Measurements from ENCODE around the gene AOPEP.

The AOPEP gene

DNA sequence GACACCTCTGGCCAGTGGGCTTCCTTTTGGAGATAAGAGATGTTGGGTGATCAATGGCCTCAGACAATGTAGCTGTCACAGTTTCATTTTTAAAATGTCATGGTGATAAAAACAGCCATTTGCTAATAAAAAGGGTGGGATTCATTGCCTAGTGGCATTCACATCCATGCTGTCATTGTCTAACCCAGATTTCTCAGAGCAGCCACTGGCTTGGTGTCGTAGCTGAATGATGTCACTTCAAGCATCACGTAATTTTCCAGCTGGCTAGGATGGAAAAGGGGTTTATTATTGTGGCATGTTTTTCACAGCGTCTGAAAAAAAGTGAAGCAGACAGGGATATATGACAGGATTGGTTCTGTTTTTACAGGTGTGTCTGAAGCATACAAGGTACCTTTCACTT lies 184.7 kb downstream of the AOPEP start:
- Mint-ChIP-seq H3K36me3 (ENCODE audit: insufficient read depth) (peaks cover 1% of the 10 kb centered on the region), H3K4me1 (peaks cover 5% of the 10 kb centered on the region), H3K4me3 (no peak overlapping the region), H3K27ac (ENCODE audit: low read depth) (no peak overlapping the region), H3K9me3 (no peaks in the 10 kb centered on the region), H3K27me3 (no peaks in the 10 kb centered on the region)
- DNase-seq (ENCODE audit: low spot score in 2 of 2) (no peak), ATAC-seq (replicated peaks; ENCODE audit: extremely low read depth, poor library complexity, severe bottlenecking) (no peak)

- no peak for ATAC-seq (replicated peaks; ENCODE audit: extremely low read depth, poor library complexity, severe bottlenecking)
- no peak for DNase-seq (ENCODE audit: low spot score in 2 of 2)
- Mint-ChIP-seq H3K4me3 (no peak overlapping the region), H3K9me3 (no peaks in the 10 kb centered on the region), H3K4me1 (peaks cover 5% of the 10 kb centered on the region), H3K36me3 (ENCODE audit: insufficient read depth) (peaks cover 1% of the 10 kb centered on the region), H3K27me3 (no peaks in the 10 kb centered on the region), H3K27ac (ENCODE audit: low read depth) (no peak overlapping the region)
These were observed 185.6 kb downstream of the AOPEP start for GRCh38 chr9:94911986-94912635.

- DNase-seq (ENCODE audit: low spot score in 2 of 2) = no peak
- H3K9me3 Mint-ChIP-seq = no peaks in the 10 kb centered on the region
- H3K4me1 Mint-ChIP-seq = peaks cover 10% of the 10 kb centered on the region
- H3K36me3 Mint-ChIP-seq (ENCODE audit: insufficient read depth) = peaks cover 1% of the 10 kb centered on the region
- H3K4me3 Mint-ChIP-seq = no peak overlapping the region
- no peaks in the 10 kb centered on the region for H3K27me3 Mint-ChIP-seq
- no peak overlapping the region for H3K27ac Mint-ChIP-seq (ENCODE audit: low read depth)
- no peak for ATAC-seq (replicated peaks; ENCODE audit: extremely low read depth, poor library complexity, severe bottlenecking)
These were observed 186.3 kb downstream of the AOPEP start for GRCh38 chr9:94912700-94913249.

GRCh38 chr9:94913550-94913949 lies 187.1 kb downstream of the AOPEP start:
- Mint-ChIP-seq H3K27ac (ENCODE audit: low read depth) (no peak overlapping the region), H3K4me3 (no peak overlapping the region), H3K36me3 (ENCODE audit: insufficient read depth) (peaks cover 1% of the 10 kb centered on the region)

GRCh38 chr9:94915476-94916450 lies 189.3 kb downstream of the AOPEP start:
- ATAC-seq (replicated peaks; ENCODE audit: extremely low read depth, poor library complexity, severe bottlenecking) (no peak), DNase-seq (ENCODE audit: low spot score in 2 of 2) (no peak)
- H3K4me1 Mint-ChIP-seq = peaks cover 7% of the 10 kb centered on the region
- H3K27ac Mint-ChIP-seq (ENCODE audit: low read depth) = peak overlapping the region; percentile 50
- no peaks in the 10 kb centered on the region for H3K9me3 Mint-ChIP-seq
- no peaks in the 10 kb centered on the region for H3K36me3 Mint-ChIP-seq (ENCODE audit: insufficient read depth)
- no peak overlapping the region for H3K4me3 Mint-ChIP-seq
- H3K27me3 Mint-ChIP-seq = no peaks in the 10 kb centered on the region

More at GRCh38 chr9:94913550-94913949, 187.1 kb downstream of the AOPEP start:
- H3K27me3 Mint-ChIP-seq = no peaks in the 10 kb centered on the region
- H3K4me1 Mint-ChIP-seq = peaks cover 12% of the 10 kb centered on the region
- ATAC-seq (replicated peaks; ENCODE audit: extremely low read depth, poor library complexity, severe bottlenecking) (no peak), DNase-seq (ENCODE audit: low spot score in 2 of 2) (no peak)
- no peaks in the 10 kb centered on the region for H3K9me3 Mint-ChIP-seq

DNA sequence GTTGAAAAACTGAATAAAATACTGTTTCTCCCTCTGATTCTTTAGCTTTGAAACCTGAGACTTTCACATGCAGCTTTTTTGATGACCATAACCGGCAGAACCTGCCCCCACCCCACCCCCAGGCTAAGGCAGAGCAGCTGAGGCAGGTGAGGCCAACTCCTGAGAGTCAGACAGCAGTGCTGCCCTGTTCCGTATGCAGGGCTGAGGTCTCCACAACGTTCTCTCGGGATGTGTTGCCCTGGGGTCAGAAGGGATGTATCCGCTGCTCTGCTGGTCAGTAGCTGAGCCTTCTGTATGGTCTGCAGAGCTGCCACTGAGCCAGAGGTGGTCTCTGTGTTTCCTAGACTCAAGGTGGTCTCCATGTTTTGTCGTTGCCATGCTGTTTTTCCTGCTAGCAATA lies 190.5 kb downstream of the AOPEP start:
- Mint-ChIP-seq H3K4me3 (no peak overlapping the region), H3K4me1 (peaks cover 7% of the 10 kb centered on the region), H3K27ac (ENCODE audit: low read depth) (no peak overlapping the region), H3K27me3 (no peaks in the 10 kb centered on the region), H3K36me3 (ENCODE audit: insufficient read depth) (no peaks in the 10 kb centered on the region), H3K9me3 (no peaks in the 10 kb centered on the region)
- ATAC-seq (replicated peaks; ENCODE audit: extremely low read depth, poor library complexity, severe bottlenecking) = no peak
- no peak for DNase-seq (ENCODE audit: low spot score in 2 of 2)

GRCh38 chr9:94918038-94918753 lies 191.7 kb downstream of the AOPEP start:
- Mint-ChIP-seq H3K27me3 (no peaks in the 10 kb centered on the region), H3K9me3 (no peaks in the 10 kb centered on the region), H3K36me3 (ENCODE audit: insufficient read depth) (no peaks in the 10 kb centered on the region), H3K4me3 (no peak overlapping the region), H3K27ac (ENCODE audit: low read depth) (no peak overlapping the region), H3K4me1 (peaks cover 7% of the 10 kb centered on the region)
- DNase-seq (ENCODE audit: low spot score in 2 of 2) (no peak), ATAC-seq (replicated peaks; ENCODE audit: extremely low read depth, poor library complexity, severe bottlenecking) (peak; percentile 19)

DNA sequence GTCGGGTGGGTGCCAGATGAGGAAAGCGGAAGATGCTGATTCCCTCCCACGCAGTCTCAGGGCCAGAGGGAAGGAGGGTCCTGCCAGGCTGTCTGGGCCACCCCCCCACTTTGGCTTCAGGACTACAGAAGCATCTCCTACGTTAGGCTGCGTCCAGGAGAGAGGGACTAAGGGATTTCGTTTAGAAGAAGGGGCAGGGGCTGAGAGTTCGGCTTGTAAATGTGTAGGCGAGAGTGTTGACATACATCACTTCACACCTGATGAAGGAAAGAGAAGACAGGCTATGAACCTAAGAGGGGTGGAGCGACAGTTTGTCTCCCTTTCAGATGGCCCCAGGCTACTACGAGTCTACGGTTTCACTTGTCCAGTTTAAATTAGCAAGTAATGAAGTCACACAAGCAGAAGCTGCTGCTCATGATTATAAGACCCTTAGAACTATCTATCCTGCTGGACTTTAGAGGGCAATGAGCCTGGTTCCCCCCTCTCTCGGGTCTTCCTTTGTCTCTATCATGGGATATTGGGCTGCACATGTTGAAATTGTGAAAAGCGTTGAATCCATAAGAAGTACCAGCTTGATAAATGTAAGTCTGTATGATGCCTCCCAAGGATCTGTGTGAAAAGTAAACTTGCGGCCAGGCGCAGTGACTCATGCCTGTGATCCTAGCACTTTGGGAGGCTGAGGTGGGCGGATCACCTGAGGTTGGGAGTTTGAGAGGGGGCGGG lies 193.0 kb downstream of the AOPEP start:
- Mint-ChIP-seq H3K4me3 (no peak overlapping the region), H3K27ac (ENCODE audit: low read depth) (no peak overlapping the region), H3K27me3 (no peaks in the 10 kb centered on the region), H3K9me3 (no peaks in the 10 kb centered on the region), H3K36me3 (ENCODE audit: insufficient read depth) (no peaks in the 10 kb centered on the region), H3K4me1 (peaks cover 7% of the 10 kb centered on the region)
- ATAC-seq (replicated peaks; ENCODE audit: extremely low read depth, poor library complexity, severe bottlenecking) (no peak), DNase-seq (ENCODE audit: low spot score in 2 of 2) (no peak)

DNA sequence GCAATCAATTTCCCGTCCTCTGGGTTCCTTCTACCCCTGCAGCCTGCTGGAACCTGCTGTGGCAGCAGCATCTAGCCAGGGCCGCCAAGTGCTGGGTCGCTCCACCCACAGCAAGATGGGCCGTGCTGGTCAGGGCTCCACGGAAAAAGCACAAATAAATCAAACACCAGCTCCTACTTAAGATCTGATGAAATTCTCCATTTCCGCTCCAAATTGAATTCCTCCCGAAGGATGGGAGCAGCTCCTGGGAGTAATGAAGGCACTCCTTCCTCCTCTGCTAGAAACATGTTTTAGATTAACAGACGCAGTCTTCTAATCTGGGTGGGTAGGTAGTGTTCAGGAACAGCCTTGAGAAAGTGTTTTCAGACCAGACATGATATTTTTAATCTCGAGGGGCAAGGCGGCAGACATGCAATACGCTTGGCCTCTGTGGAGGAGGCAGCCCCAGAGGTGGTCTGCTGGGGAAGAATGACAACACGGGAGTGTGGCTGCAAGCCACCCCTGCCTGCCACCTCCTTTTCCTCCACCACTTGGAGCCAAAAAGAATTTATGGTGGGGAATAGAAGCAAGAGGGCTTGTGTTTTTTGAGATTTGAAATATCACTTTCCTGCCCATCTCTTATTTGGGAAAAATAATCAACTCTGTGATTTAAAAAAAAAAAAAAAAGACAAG lies 194.1 kb downstream of the AOPEP start:
- DNase-seq (ENCODE audit: low spot score in 2 of 2) (no peak), ATAC-seq (replicated peaks; ENCODE audit: extremely low read depth, poor library complexity, severe bottlenecking) (no peak)
- Mint-ChIP-seq H3K27me3 (no peaks in the 10 kb centered on the region), H3K4me3 (no peak overlapping the region), H3K4me1 (peaks cover 7% of the 10 kb centered on the region), H3K27ac (ENCODE audit: low read depth) (no peak overlapping the region), H3K9me3 (no peaks in the 10 kb centered on the region), H3K36me3 (ENCODE audit: insufficient read depth) (no peaks in the 10 kb centered on the region)

- DNase-seq (ENCODE audit: low spot score in 2 of 2) = no peak
- Mint-ChIP-seq H3K27ac (ENCODE audit: low read depth) (no peak overlapping the region), H3K4me3 (no peak overlapping the region), H3K27me3 (no peaks in the 10 kb centered on the region), H3K36me3 (ENCODE audit: insufficient read depth) (no peaks in the 10 kb centered on the region), H3K9me3 (no peaks in the 10 kb centered on the region), H3K4me1 (peaks cover 7% of the 10 kb centered on the region)
- ATAC-seq (replicated peaks; ENCODE audit: extremely low read depth, poor library complexity, severe bottlenecking) = no peak
These were observed 194.6 kb downstream of the AOPEP start for GRCh38 chr9:94921092-94921471.

DNA sequence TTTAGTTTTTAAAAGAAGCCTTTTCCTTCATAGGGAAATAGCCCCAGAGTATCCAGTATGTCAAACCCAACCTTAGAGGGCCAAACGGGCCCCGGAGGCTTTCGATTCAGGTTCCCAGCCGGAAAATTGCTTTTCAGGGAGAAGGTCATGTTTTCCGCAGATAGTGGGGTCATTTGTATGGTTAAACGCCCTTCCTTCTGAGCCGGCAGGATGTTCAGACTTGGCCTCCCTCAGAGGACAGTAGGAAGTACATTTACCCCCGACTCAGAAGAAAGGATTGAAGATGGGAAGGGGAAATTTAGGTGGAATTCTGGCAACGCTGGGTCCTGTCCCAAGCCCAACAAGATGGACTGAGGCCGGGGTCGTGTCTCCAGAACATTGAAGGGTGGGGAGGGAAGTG lies 195.2 kb downstream of the AOPEP start:
- Mint-ChIP-seq H3K27me3 (no peaks in the 10 kb centered on the region), H3K9me3 (no peaks in the 10 kb centered on the region), H3K27ac (ENCODE audit: low read depth) (no peak overlapping the region), H3K36me3 (ENCODE audit: insufficient read depth) (no peaks in the 10 kb centered on the region), H3K4me3 (no peak overlapping the region), H3K4me1 (peaks cover 7% of the 10 kb centered on the region)
- ATAC-seq (replicated peaks; ENCODE audit: extremely low read depth, poor library complexity, severe bottlenecking) (no peak), DNase-seq (ENCODE audit: low spot score in 2 of 2) (no peak)

All from central memory CD8-positive, alpha-beta T cell (primary cell).